DMS 273 (cell line): ENCODE measurements around the gene VPS35L.
A peak's percentile ranks its signal among the peaks of the same experiment; 100 is the strongest.

Source experiments
- DNase-seq: peaks from one replicate; lab custom pipeline; 2025; ENCODE audit not compliant: unreplicated experiment; lab: John Stamatoyannopoulos, UW

The VPS35L gene

DNA sequence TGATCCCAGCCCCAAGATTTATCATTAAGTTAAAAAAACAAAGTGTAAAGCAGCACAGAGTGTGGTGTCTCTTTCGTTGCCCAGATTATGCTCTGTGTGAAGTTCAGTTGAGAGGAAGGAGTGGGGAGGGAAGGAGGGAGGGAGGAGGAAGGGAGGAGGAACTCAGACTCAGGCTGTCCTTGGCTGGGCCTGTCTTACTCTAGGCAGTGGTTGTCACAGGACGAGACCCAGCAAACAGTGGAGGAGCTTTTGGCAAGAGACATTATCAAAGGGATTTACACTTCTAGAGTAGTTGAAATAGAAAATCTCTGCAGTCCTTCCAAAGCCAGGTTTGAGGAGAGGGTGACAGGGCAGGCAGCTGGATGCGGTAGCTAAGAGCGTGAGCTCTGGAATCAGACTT lies 134.7 kb downstream of the VPS35L start:
- DNase-seq, result no peak

DNA sequence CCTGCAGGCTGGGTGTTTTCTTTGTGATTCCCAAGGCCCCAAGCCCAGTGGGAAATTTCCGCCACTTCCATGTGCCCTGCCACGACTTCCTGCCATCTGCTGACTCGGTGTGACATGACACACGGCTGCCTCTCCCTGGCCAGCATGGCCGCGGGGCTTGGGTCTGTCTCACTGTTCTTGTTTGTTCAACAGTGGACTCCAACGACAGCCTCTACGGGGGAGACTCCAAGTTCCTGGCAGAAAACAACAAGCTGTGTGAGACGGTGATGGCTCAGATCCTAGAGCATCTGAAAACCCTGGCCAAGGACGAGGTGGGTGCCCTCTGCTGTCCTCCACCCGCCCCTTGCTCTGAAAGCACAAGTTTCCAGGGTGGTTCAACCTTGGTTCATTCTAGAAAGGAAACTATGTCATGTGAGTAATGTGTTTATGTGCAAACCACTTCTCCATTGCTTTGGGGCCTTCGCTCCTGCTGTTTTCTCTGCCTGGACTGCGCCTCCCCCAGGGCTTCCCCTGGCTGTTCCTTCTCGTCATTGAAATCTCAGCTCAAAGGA lies 135.7 kb downstream of the VPS35L start:
- DNase-seq, result peak; percentile 23

GRCh38 chr16:19694989-19695388 lies 139.5 kb downstream of the VPS35L start:
- no peak for DNase-seq

GRCh38 chr16:19696328-19696727 lies 140.8 kb downstream of the VPS35L start:
- DNase-seq, result peak; percentile 63

GRCh38 chr16:19696961-19697360 lies 141.5 kb downstream of the VPS35L start:
- DNase-seq, result peak; percentile 54

GRCh38 chr16:19697756-19698318 lies 142.3 kb downstream of the VPS35L start:
- no peak for DNase-seq

DNA sequence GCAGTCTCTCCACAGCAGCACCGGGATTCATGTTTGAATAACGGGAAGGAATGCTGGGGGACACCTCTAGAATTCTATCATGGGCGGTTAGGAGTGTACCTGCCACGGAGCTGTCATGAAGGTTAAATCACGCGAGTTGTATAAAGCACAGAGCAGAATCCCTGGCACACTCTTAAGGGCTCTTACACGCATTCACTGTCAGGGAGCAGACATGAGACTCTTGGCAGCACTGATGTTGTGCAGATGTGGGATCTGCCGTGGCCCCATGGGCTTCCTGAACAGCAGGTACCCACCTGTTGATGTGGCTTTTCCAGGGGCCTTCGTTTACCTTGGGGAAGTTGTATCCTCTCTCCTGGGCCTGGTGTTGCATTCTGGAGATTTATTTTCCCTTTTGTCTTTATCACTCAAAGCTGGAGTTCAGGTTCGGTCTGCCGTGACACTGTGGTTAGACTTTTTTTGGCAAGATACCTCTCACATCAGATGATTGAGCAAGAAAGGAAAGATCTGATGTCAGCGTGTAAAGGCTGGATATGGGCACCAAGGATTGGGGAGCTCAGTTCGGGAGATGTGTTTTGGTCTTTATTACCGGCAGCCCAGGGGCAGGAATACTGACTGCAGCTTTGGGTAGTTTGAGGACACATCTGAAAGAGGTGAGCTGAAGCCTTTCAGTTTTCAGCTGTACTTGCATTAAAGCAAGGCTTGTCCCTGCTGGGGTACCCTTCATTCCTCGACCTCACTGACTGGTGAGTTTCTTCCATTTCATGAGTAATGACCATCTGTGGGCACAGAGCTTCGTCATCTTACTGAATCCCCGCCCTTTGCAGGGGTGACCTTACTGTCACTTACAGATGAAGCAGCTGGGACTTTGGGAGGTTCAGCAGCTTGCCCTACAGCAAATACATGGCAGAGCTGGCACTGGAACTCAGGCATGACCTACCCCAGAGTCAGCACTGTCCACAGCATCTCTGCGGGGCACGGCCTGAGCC lies 143.3 kb downstream of the VPS35L start:
- DNase-seq, result no peak

GRCh38 chr16:19699472-19699871 lies 144.0 kb downstream of the VPS35L start:
- DNase-seq, result no peak

DNA sequence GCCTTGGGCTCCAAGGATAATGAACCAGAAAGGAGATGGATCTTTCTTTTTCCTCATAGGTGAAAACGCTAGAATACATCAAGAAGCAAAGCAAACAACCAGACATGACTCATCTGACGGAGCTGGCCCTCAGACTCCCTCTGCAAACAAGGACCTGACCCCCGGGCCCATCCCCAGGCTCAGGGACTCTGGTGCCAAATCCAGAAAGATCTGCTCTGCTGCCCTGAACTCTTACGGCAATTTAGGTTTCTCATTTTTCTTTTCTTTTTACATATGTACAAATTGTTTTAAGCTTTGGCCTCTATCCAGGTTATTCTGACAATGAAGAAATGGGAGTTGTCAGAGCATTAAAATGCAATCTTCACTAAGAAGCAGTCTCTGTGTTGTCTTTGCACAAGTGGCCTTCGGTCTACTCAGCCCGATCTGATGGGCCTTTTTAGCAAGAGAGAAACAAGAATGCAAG lies 144.8 kb downstream of the VPS35L start:
- DNase-seq, result no peak

GRCh38 chr16:19701091-19701490 lies 145.6 kb downstream of the VPS35L start:
- no peak for DNase-seq

GRCh38 chr16:19703172-19703889 lies 147.8 kb downstream of the VPS35L start:
- DNase-seq, result no peak

GRCh38 chr16:19704321-19705145 lies 149.0 kb downstream of the VPS35L start:
- DNase-seq, result no peak

DNA sequence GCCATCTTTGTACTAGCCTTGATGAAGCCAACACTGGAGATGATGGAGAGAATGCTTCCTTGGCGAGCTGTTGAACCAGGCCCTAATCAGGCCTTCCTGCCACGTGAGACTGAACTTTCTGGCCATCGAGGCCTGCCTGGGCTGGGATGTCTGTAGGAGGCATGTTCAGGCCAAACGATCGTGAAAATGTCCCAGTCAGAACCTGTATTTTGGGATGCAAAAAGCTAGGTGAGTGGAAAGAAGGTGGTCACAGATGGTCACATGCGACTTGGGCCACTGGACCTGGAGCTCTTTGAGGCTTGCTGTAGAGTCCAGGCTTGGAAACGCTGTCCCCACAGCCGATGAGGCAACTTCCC lies 149.6 kb downstream of the VPS35L start:
- DNase-seq, result no peak

DNA sequence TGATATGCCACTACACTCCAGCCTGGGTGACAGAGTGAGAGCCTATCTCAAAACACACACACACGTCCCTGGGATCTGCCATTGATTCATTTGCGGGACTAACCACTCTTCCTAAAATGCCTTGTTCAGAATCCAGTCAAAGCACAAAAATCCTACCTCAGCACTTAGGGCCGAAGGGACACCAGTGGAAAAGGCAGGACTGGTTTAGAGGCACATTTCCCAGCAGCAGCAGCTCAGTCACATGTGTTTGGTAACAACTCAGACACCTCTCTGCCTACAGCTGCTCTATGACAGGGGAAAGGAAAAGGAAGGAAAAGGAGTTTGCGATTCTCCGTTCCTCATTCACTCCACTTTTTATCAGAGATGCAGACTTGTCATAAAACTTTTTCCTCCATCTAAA lies 150.3 kb downstream of the VPS35L start:
- no peak for DNase-seq

GRCh38 chr16:19706846-19707245 lies 151.3 kb downstream of the VPS35L start:
- DNase-seq, result no peak

- DNase-seq, result no peak
These were observed 152.2 kb downstream of the VPS35L start for GRCh38 chr16:19707569-19708295.

DNA sequence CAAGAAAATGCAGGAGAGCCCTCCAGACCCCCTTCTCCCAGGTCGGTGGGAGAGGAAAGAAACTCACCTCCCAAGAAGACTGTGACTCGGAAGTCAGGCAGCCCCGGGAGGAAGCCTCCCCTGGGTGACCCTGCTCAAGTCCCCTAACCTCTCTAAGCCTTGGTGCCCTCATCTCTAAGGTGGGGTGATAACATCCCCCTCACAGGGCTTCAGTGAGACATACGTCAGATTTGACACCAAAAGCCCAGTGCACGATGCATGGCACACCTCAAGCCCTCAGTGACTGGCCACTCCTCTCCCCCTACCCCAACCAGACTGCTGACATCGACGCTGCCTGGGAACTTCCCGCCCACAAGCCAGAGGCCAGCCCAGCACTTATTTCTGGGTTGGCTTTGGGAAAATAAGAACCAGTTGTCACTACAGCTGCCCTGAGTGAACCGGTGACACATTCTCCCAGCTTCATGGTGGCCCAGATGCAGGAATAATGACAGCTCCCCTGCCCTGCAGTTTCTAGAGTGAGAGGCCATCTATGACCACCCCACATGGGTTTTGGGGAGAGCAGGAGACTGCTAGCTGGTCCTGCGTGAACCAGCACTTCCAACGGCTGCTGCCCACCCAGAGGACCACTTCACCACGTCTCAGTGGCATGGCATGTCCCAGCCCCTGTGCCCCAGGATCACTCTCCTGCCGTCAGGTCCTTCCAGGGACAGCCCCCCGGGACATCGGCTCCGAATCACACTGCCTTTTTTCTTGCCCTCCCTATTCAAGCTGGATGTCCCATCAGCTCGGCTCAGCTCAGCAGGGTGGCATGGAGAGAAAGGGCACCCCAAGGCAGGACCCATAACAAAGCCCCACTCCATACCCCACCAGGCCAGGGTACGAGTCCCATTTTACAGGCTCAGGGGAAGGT lies 153.0 kb downstream of the VPS35L start:
- DNase-seq, result no peak

GRCh38 chr16:19709381-19710136 lies 154.1 kb downstream of the VPS35L start:
- no peak for DNase-seq
